Stimulated activated CD8-positive, alpha-beta memory T cell treated with anti-CD3 and anti-CD28 coated beads, Interleukin-4, amount 100 ng/mL, for 1 hour (primary cell): ENCODE results near the gene CD47.

Experiments used
- DNase-seq, 2 donors: peaks; one replicate each; pipeline ENCODE4 v3.0.0-alpha.2; 2020; ENCODE audit warnings: low read depth in 2 of 2, low spot score in 1 of 2

Gene CD47

DNA sequence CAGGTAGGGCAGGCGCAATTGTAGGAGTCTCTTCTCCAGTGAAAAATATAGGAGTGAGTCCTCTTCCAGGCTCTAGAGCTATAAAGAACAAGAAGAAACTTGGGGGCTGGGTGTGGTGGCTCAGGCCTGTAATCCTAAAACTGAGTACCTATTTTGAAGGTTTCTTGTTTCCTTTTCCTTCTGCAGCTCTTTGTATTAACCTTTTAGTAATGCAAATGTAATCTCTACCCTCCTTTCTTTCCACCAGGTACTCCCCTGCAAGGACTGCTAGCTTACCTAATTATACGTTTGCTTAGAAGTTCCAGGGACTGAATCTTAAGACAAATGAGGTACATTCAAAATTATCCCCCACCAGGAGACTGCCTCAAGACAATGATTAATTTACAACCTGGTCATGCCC lies 75.9 kb downstream of the CD47 start:
- no peak for DNase-seq

DNA sequence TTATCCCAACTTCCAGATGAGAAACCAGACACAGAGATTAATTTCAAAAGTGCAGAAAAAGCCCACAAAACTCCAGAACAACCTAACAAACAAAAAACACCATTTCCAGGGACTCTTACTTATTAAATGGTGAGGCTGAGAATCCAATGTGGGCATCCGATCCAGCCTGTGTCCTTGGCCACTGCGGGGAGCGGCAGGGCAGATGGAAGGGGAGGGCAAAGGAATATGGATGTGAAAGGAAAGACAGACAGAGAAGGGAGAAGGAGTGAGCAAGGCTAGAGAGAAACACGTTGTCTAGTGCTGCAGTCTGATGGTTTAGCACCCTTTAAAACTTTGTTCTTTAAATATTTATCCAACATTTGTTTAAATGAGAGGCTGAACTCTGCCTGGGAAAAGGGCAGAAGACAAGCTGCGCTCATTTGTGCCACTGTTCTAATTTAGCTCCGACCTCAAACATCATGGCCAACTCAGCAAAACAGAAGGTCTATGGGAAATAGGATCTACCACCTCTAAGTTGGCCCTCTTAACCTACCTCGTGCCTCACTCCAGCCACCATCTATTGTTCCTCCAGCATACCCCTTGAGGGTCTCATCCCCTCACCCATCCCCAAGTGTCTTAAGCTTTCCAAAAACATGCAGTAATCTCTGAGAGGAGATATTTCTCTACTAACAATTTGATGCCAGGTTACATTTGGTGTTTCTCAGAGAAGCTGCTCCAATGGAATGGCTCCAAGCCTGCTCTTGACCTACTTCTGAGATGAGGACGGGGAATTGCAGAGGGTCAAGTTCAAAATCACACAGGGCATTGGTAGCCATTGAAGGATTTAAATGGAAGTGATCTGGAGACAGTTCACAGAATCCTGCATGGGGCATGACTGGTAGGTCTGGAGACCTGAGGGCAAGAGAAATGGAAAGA lies 77.4 kb downstream of the CD47 start:
- no peak for DNase-seq

DNA sequence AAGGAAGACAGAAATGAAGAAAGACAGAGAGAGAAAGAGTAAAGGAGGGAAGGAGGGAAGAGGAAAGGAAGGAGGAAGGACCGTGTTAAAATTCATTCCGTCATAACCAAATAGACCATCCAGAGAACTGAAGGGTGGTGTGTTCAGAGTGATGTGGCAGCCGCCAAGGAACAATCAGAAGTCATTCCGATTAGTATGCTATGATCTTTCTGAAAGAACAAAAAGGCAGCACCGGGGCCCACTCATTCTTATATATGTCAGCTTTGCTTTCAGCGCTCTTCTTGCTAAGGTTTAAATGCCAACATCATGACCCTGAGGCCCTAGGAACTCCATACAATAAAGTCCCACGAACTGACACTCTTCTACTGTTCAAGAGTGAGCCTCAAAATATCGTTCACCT lies 78.5 kb downstream of the CD47 start:
- no peak for DNase-seq

DNA sequence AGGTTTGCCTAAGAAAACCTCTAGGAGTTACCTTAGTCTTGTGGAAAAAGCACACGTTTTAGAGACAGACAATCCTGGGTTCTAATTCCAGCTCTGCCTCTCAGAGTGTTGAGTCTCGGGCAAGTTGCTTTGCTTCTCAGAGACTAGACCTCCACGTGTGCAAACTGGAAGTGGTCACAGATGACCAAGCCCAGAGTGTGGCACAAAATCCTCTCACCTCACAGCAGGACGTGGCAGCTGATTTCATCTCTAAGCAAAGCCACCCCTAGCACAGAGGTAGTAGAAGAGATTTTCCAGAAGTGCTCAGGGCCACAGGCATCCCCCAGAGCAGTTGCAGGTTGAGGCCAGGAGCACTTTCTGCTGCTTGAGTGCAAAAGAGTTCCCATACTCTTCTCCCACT lies 79.2 kb downstream of the CD47 start:
- no peak for DNase-seq

DNA sequence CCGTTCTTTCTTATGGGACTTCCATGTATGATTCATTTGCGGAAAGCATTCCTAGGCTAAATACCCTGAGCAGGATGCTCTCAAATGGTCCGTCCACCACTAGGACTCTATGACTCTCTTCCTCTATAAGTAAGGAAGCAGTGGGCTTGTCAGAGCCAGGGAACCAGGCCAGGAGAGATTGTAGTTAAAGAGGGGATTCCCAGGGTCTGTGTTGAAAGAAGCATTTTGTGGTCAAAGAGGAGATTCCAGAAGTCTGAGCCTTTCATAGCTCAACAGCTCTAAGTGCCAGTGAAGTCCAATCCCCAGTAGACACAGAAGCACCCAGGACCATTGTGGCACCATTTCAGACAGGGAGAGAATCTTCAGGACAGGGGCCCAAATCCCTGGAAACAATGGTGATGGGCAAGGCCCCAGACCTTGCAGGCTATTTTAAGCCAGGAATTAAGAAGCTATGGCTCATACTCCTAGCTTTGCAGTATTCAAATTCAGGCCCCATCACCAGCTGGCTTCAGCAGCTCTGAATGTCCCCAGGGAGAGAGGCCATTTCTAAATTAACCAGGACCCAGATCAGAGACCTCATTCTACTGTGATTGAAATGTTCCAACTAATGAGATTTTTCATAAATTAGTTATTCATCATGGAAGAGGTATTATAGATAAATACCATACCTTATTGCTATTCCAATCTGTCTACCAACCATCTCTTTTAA lies 81.7 kb downstream of the CD47 start:
- DNase-seq = no peak

DNA sequence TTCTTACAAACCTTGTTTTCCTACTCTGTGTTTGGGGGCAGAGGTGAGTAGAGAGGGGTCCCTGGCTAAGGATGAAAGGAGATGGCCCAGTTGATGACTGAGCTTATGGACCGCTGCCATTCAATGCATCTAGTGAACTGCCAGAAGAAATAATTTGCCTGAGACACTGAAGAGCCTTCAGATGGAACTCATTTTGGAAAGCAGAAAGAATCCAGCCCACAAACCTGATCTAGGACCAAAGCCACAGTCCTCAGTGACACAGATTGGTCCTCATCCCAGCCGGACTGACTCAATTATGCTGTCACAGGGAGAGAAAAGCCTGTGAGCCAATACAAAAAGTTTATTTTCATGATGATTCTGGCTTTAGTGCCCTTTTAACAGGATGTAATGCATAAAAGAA lies 82.7 kb downstream of the CD47 start:
- no peak for DNase-seq

DNA sequence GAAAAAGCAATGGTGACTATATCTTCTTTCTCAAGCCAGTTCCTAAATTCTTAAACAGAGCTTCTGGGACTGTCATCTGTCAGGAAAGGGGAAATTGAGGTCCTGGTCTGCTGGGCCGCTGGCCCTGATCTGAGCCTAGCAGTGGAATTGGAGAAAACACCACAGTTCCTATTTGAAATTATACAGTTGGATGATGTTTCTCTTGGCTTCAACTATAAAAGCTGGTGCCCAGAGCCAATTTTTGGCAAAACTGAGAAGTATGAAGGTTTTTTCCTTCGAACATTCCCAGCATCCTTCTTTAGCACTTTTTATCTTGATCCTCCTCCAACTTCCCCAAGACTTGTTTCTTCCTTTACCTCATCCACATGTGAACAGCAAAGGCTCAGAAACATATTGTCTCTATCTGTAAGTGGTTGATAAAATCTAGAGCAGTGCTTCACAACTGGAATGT lies 83.9 kb downstream of the CD47 start:
- no peak for DNase-seq

DNA sequence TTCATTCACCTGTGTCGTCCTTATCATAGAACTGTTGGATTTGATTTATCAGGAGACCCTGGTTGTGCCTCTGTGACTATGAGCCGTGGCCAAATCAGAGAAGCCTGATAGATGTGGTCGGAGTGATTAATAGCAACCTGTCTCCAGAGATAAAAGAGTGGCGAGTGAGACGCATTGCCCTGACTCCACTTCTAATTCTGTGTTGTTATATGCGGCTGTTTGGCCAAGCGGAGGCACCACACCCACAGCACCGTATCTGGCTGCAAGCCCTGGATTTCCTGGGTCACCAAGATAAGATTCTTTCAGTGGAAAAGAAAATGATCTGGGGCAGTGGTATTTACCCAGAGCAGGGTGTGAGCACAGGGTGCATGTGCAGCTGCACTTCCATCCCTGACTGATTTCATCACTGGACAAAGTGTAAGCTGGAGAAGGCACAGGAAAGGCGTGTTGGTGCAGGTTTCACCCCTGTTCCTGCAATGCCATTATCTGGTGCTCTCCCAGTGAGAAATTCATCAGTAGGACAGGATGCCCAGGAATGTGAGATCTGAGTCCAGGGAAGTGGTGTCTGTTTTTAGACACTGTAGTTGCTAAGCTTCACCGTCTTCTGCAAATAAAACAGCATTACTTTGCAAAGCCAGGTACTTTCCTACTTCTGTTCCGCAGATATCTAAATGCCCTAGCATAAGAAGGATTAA lies 84.6 kb downstream of the CD47 start:
- DNase-seq = no peak

DNA sequence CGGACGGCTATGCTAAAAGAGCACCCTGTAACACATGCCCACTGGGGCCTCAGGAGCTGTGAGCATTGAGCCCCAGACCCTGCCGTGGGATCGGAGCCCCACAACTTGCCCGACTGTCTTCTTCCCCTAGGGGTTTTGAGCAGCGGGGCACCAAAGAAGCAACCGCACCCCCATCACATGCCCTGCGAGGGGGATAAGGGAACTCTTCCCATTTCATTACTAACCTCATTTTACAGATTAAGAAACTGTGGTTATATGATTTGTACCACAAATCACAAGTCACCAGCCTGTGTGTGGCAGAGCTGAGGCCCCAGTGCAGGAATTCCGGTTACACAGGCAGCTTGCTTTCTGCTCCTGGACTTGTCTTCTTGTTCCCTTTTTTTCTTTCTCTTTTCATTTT lies 86.2 kb downstream of the CD47 start:
- DNase-seq = no peak

DNA sequence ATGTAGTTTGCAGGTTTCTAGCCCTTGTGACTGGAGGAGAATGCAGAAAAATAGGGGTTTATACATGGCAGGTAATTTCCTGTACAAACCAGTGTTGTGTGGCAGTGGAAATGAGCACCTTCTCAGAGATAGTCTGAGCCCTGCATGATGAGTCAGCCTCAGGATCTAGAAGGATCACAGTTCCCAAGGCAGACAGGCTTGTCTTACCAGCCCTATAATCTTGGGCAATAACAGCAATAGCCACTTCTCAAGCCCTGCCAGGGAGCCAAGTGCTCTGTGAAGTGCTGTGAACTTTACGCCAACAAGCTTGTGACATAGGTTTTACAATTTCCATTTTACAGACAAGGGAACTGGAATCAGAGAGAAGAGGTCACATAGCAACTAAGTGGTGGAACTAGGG lies 89.4 kb downstream of the CD47 start:
- DNase-seq = no peak

DNA sequence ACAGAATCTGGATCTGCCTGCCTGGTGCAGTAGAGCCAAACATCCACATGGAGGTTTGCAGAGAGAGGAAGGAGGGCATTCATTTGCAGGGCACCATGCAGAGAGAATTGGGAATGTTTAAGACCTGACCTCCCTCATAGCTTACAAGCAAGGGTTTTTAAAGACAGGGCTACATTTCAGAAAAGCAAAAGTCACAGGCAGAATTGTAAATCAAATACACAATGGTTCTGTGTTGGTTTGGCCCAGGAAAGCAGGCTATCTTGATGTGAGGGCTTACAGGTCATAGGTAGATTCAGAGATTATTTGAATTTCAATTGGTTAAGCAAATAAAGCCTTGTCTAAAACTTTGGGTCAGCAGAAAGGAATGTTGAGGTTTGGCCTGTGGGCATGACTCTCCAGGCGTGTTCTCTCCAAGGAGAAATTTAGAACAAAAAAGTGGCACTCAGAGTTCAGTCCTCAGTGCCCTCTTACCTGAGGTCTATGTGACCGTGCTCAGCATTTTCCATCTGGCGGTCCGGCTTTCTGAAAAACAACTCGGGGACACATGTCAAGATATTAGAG lies 91.5 kb downstream of the CD47 start:
- no peak for DNase-seq

DNA sequence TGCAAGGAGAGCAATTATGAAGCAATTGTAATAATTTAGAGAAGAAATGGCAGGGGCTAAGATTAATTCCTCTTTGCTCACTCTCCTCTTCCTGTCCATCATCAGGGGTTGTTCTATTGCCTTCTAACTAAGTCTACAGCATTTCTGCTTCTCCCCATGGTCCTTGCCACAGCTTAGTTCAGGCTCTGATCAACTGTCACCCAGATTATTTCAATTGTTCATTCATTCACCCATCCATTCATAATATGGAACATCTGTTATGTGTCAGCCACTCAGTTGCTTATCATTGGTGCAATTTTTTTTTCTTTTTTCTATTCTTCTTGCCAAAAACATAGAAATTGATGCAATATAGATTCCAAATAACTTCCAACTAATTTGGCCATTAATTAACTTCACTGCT lies 93.2 kb downstream of the CD47 start:
- DNase-seq = no peak

DNA sequence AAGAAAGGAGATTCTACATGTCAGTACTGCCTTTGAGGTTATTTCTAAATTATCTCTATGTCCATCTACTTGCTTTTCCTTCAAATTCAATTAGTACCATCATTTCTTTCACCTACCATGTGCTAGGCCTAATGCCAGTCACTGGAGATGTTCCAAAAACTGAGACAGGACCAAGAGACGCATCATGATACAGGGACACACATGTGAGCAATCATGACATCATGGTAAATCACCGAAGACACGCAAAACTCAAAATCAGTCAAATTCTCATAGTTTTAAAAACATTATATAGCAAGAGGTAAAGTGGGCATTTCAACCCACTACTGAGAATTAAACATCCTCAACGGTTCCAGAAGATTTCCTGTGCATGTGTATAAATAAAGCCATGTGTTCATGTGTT lies 95.0 kb downstream of the CD47 start:
- DNase-seq = no peak

DNA sequence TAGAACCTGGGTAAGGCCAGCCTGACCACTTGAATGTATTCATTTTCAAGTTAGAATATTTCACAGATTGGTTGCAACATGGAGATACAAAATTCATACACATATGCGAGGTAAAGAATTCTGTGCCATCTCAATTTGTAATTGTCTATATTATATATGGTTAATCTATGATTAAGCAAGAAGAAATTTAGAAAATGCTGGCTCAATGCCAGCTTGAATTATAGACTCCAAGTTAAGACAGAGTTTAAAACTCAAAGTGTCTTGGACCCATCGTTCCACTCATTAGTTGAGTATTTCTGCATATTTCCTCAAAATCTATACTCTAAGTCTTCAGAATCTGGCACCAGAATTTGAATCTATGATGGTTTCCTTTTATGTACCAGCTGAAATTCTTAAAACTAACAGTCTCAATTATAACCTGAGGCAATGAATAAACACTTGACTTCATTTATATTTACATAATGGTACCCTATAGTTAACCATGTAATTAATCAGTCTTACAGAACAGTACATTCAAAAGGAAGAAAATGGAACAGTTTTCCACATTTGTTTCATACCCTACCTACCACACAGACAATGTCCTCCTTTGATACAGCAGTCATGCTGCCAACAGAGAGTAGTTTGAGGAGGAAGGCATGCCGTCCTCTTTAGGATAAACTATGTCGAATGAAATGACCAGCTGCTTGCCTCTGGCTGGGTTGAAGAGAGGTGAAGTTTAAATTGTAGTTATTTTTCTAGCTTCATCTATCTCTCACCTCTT lies 95.7 kb downstream of the CD47 start:
- no peak for DNase-seq

DNA sequence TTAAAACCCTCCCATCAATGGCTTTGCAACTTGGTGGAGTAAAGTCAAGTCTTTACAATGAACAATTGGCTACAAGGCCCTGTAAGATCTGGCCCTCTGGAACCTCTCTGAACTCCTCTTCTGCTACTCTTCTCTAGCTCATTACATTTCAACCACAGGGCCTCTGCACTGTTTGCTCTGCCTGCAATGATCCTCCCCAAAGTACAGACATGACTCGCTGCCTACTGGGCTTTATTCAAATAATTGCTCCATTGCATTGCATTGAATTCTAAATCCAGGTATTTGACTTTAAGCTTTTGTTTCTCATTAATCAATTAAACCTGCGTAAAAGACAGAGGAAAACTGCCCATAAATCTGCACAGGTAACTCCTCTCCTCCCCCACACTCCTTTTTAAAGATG lies 96.7 kb downstream of the CD47 start:
- DNase-seq = no peak

DNA sequence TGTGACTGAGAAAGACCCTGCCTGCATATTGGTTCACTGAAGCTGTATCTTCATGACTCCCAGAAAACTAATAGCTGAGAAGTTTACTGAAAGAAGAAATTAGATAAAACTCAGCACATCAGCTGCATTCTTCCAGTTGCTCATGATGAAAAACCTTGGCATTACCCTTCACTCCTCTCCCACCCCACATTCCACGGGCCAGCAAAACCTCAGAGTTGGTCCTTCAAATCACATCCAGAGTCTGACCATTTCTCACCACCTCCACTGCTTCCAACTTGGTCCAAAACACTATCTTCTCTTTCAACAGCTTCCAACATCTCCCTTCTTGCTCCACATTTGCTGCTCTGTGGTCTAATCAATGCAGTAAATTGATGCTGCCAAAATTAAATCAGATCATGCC lies 97.1 kb downstream of the CD47 start:
- DNase-seq = no peak
